DND-41 (cell line): ENCODE data around the gene DHCR24.

ENCODE experiments used
- EZH2 ChIP-seq: IDR thresholded peaks from 3 replicates; pipeline ENCODE4 v1.6.1; 2012; ENCODE audit warnings: borderline replicate concordance, low read depth, mild to moderate bottlenecking, moderate library complexity, low read length, inconsistent platforms; ENCODE audit not compliant: severe bottlenecking
- TF ChIP-seq, protein P1 (sequence below): IDR thresholded peaks from 2 replicates; pipeline ENCODE4 v1.5.1; 2012; ENCODE audit warnings: borderline replicate concordance, low read length, moderate library complexity, mild to moderate bottlenecking; ENCODE audit not compliant: poor library complexity, severe bottlenecking; ENCODE audit errors: extremely low read depth

DNA sequence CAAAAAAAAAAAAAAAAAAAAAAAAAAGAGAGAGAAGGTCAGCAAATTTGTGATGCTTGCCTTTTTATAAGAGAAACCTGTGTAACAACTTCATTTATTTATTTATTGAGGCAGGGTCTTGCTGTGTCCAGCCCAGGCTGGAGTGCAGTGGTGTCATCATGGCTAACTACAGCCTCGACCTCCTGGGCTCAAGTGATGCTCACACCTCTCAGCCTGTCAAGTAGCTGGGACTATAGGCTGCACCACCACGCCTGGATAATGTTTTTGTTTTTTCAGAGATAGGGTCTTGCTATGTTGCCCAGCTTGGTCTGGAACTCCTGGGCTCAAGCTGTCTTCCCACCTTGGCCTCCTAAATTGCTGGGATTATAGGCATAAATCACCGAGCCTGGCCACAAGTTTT, 42.4 kb downstream of the DHCR24 start:
- TF ChIP-seq, protein P1, sequence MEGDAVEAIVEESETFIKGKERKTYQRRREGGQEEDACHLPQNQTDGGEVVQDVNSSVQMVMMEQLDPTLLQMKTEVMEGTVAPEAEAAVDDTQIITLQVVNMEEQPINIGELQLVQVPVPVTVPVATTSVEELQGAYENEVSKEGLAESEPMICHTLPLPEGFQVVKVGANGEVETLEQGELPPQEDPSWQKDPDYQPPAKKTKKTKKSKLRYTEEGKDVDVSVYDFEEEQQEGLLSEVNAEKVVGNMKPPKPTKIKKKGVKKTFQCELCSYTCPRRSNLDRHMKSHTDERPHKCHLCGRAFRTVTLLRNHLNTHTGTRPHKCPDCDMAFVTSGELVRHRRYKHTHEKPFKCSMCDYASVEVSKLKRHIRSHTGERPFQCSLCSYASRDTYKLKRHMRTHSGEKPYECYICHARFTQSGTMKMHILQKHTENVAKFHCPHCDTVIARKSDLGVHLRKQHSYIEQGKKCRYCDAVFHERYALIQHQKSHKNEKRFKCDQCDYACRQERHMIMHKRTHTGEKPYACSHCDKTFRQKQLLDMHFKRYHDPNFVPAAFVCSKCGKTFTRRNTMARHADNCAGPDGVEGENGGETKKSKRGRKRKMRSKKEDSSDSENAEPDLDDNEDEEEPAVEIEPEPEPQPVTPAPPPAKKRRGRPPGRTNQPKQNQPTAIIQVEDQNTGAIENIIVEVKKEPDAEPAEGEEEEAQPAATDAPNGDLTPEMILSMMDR: no peak
- no peak for TF ChIP-seq EZH2
